GM12878 (cell line): ENCODE data around the gene DMBX1. TPM values are rescaled to one million over a fixed set of nuclear protein-coding genes. Genes with fewer than 3 reads are reported as not detected.

ENCODE experiments used
- ATAC-seq: fragments of 200-7000 bp; cut with Tn5 transposase; 3 replicates; pipeline ENCODE4 v1.9.1; 2020; ENCODE audit warnings: mild to moderate bottlenecking, moderate library complexity
- BruUV-seq: library from RNA; stranded (reverse); fragments of 400-500 nt; replicated peaks from 2 replicates; lab custom pipeline; 2021; lab: Mats Ljungman, UMichigan
- CTCF ChIA-PET: fragments of 300-600 bp; sonication (Branson Sonifier 250); formaldehyde crosslinking; extraction: SDS; loops from one replicate; lab custom pipeline; 2021; ENCODE audit warnings: inconsistent platforms; lab: Yijun Ruan, JAX
- POLR2A ChIA-PET: fragments of 350-600 bp; formaldehyde crosslinking; extraction: SDS; loops from one replicate; lab custom pipeline; 2021; ENCODE audit warnings: inconsistent platforms; lab: Charles Lee
- RAD21 ChIA-PET: fragments of 300-600 bp; sonication (Branson Sonifier 250); formaldehyde crosslinking; loops from one replicate; lab custom pipeline; 2023; ENCODE audit warnings: antibody characterized with exemption; ENCODE audit not compliant: unreplicated experiment; lab: Charles Lee
- SMC1A ChIA-PET: fragments of 300-600 bp; sonication (Branson Sonifier 250); formaldehyde crosslinking; loops from one replicate; lab custom pipeline; 2023; ENCODE audit not compliant: unreplicated experiment, uncharacterized antibody; lab: Charles Lee
- DNase-seq: peaks from one replicate; pipeline ENCODE4 v3.0.0-alpha.2; 2011; ENCODE audit warnings: low read depth, low spot score
- FAIRE-seq: peaks from 3 replicates; lab custom pipeline; 2011; peaks lifted over from hg19 to GRCh38; lab: Jason Lieb, UNC
- H2AFZ ChIP-seq: 2 replicates; pipeline ENCODE4 v1.6.0; 2011; ENCODE audit warnings: low read depth, low read length, control low read depth; ENCODE audit not compliant: control insufficient read depth
- H3K27ac ChIP-seq: 2 replicates; pipeline ENCODE4 v1.5.1; 2011; ENCODE audit warnings: control low read depth; ENCODE audit not compliant: control insufficient read depth, insufficient read depth
- H3K27me3 ChIP-seq, 2 experiments: replicated peaks in 1 of 2; 2 replicates each; pipeline versions ENCODE4 v1.6.0 to v1.6.1; 2011; ENCODE audit warnings: low read length in 1 of 2; ENCODE audit not compliant: control insufficient read depth in 2 of 2, insufficient read depth in 2 of 2
- H3K36me3 ChIP-seq, 2 experiments: 2 replicates each; pipeline ENCODE4 v1.5.1; 2011; ENCODE audit warnings: low read length in 1 of 2; ENCODE audit not compliant: control insufficient read depth in 2 of 2, insufficient read depth in 2 of 2
- H3K4me1 ChIP-seq: 2 replicates; pipeline ENCODE4 v1.6.1; 2011; ENCODE audit warnings: mild to moderate bottlenecking, low read length, moderate library complexity, mixed read lengths; ENCODE audit not compliant: control insufficient read depth, insufficient read depth
- H3K4me2 ChIP-seq: 2 replicates; pipeline ENCODE4 v1.6.0; 2011; ENCODE audit warnings: control low read depth; ENCODE audit not compliant: control insufficient read depth, insufficient read depth
- H3K4me3 ChIP-seq: fragments of 200-600 bp; sonication (generic); 2 replicates; pipeline ENCODE4 v1.5.1; 2016
- H3K79me2 ChIP-seq: 2 replicates; pipeline ENCODE4 v1.6.0; 2011; ENCODE audit warnings: low read length; ENCODE audit not compliant: control insufficient read depth, insufficient read depth
- H3K9ac ChIP-seq: 2 replicates; pipeline ENCODE4 v1.8.0; 2011; ENCODE audit warnings: low read length, control low read depth, mixed read lengths; ENCODE audit not compliant: control insufficient read depth, insufficient read depth
- H3K9me3 ChIP-seq: replicated peaks from 3 replicates; pipeline ENCODE4 v1.5.1; 2011; ENCODE audit warnings: mild to moderate bottlenecking, low read length; ENCODE audit not compliant: control insufficient read depth, insufficient read depth
- H4K20me1 ChIP-seq: 2 replicates; pipeline ENCODE4 v1.6.0; 2011; ENCODE audit not compliant: control insufficient read depth, insufficient read depth
- ATF3 ChIP-seq: IDR thresholded peaks from 2 replicates; pipeline ENCODE4 v1.6.1; 2011; ENCODE audit warnings: low read depth, mild to moderate bottlenecking, low read length, moderate library complexity, borderline replicate concordance; ENCODE audit errors: extremely low read depth
- BHLHE40 ChIP-seq, 2 experiments: fragments of 450-650 bp in 1 of 2; IDR thresholded peaks; 2 replicates each; pipeline ENCODE4 v1.6.1; 2011 to 2017; ENCODE audit warnings: low read depth in 2 of 2, borderline replicate concordance in 1 of 2, improper control_type of control experiment in 1 of 2, low read length in 1 of 2, mild to moderate bottlenecking in 1 of 2
- BRCA1 ChIP-seq: IDR thresholded peaks from 2 replicates; pipeline ENCODE4 v1.6.1; 2011; ENCODE audit warnings: low read depth, low read length, improper control_type of control experiment
- E4F1 ChIP-seq: fragments of 450-650 bp; IDR thresholded peaks from 2 replicates; pipeline ENCODE4 v1.6.1; 2018; ENCODE audit warnings: borderline replicate concordance, mild to moderate bottlenecking; ENCODE audit not compliant: partially characterized antibody
- EED ChIP-seq: sonication (generic); IDR thresholded peaks from 2 replicates; pipeline ENCODE4 v1.6.1; 2016; ENCODE audit warnings: antibody characterized with exemption, low read depth
- HDGF ChIP-seq: fragments of 450-650 bp; IDR thresholded peaks from 2 replicates; pipeline ENCODE4 v1.6.1; 2016; ENCODE audit warnings: antibody characterized with exemption
- KAT2A ChIP-seq: conservative IDR thresholded peaks from 2 replicates; pipeline ENCODE4 v1.6.1; 2011; ENCODE audit warnings: low read depth, low read length; ENCODE audit not compliant: control insufficient read depth
- NFXL1 ChIP-seq: fragments of 450-650 bp; IDR thresholded peaks from 2 replicates; pipeline ENCODE4 v1.6.1; 2017; ENCODE audit warnings: antibody characterized with exemption, mild to moderate bottlenecking, borderline replicate concordance
- PAX5 ChIP-seq: IDR thresholded peaks from 2 replicates; pipeline ENCODE4 v1.6.1; 2011; ENCODE audit warnings: low read depth, low read length, borderline replicate concordance
- SKIL ChIP-seq: fragments of 450-650 bp; IDR thresholded peaks from 2 replicates; pipeline ENCODE4 v1.6.1; 2017; ENCODE audit warnings: mild to moderate bottlenecking, low read depth, inconsistent platforms; ENCODE audit not compliant: poor library complexity, severe bottlenecking
- SMAD1 ChIP-seq: fragments of 450-650 bp; IDR thresholded peaks from 2 replicates; pipeline ENCODE4 v1.6.1; 2018; ENCODE audit warnings: mild to moderate bottlenecking, low read depth; ENCODE audit not compliant: partially characterized antibody
- TBL1XR1 ChIP-seq: IDR thresholded peaks from 2 replicates; pipeline ENCODE4 v1.6.1; 2012; ENCODE audit warnings: low read depth, low read length, improper control_type of control experiment
- ZBED1 ChIP-seq: IDR thresholded peaks from 2 replicates; pipeline ENCODE4 v1.6.1; 2016; ENCODE audit warnings: borderline replicate concordance
- ZNF207 ChIP-seq: fragments of 450-650 bp; IDR thresholded peaks from 2 replicates; pipeline ENCODE4 v1.6.1; 2014; ENCODE audit warnings: antibody characterized with exemption, mild to moderate bottlenecking, borderline replicate concordance
- WGBS: methylation state at CpG from one replicate; pipeline ENCODE4 v1.1.6; 2016; ENCODE audit warnings: low lambda C conversion rate; ENCODE audit not compliant: insufficient replicate concordance, insufficient coverage; ENCODE audit errors: missing lambda C conversion rate; 5-methylcytosine and 5-hydroxymethylcytosine counted together
- in situ Hi-C: fragments of 300-500 bp; cut with MboI; formaldehyde crosslinking; loops from 9 replicates; pipeline ENCODE4 v1.14.3; 2018; ENCODE audit warnings: mixed read lengths
- intact Hi-C: fragments of 100-400 bp; cut with micrococcal nuclease; formaldehyde crosslinking; loops from one replicate; pipeline ENCODE4 v1.14.2; 2022; ENCODE audit not compliant: unreplicated experiment
- polyA plus RNA-seq, 11 experiments: library from polyadenylated mRNA; depleted of rRNA in 4 of 11; unstranded in 6 of 11; stranded (reverse) in 5 of 11; fragments of >200 nt; fragmentation: Nextera tagmentation in 4 of 11; fragmentation: Illumina TruSeq in 1 of 11; extraction: Ambion mirVana in 4 of 11; extraction: Trizol in 1 of 11; gene quantifications; 1 replicate in 1 of 11; 2 replicates in 10 of 11; pipeline versions ENCODE4 v1.2.1 to v1.2.3, GENCODE V29; 2011 to 2016; ENCODE audit warnings: inconsistent platforms in 2 of 11, missing spikeins in 2 of 11, low read depth in 1 of 11
- total RNA-seq, 4 experiments: library from RNA; depleted of rRNA in 3 of 4; stranded (reverse); fragments of >200 nt in 3 of 4; fragmentation: Illumina TruSeq in 1 of 4; extraction: Trizol in 1 of 4; gene quantifications; 2 replicates each; pipeline versions ENCODE4 v1.2.1 to v1.2.3, GENCODE V29; 2013 to 2021

Gene DMBX1
- total and polyA plus RNA-seq, 10 of the 15 experiments (the other 5 are each of a cell fraction or from before 2014, with no cell fraction given): 0.03 TPM; not detected in 9

GRCh38 chr1:46472498-46473181 is 17.0 kb upstream of the DMBX1 start (continued):
- no peak for TF ChIP-seq ATF3

- ChIA-PET CTCF (interaction anchor here (1.6 to 7.8 kb wide), 2 partner anchors 55 to 57 kb away, joined by 3 to 93 read pairs; no protein-coding TSS in a partner anchor), RAD21 (interaction anchor here (0.6 kb wide), 1 partner anchor 1388 kb away, joined by 3 read pairs; no protein-coding TSS in a partner anchor), SMC1A (no interaction called here), POLR2A (no interaction called here)
- ATAC-seq: no peak
- Histone ChIP-seq H3K4me3 (no peak overlapping the region), H2AFZ (no peak overlapping the region), H4K20me1 (no peaks in the 10 kb centered on the region), H3K9ac (no peak overlapping the region), H3K4me1 (no peaks in the 10 kb centered on the region), H3K9me3 (no peaks in the 10 kb centered on the region), H3K36me3 (no peaks in the 10 kb centered on the region), H3K79me2 (no peaks in the 10 kb centered on the region), H3K27ac (no peak overlapping the region), H3K4me2 (no peak overlapping the region), H3K27me3 (peaks cover 2 to 9% of the 10 kb centered on the region in 2 experiments; a peak in 3 of 4 replicates)
- intact Hi-C loops: no loop called here
- no peak for FAIRE-seq
- DNase-seq: no peak
- 22% methylated on average over 4 of the region's 4 CpGs for WGBS
- no TSS peak for BruUV-seq
- in situ Hi-C loops: no loop called here
- TF ChIP-seq HDGF: no peak
- no peak for TF ChIP-seq TBL1XR1
- TF ChIP-seq E4F1: no peak
- no peak for TF ChIP-seq EED
- no peak for TF ChIP-seq SMAD1
- TF ChIP-seq PAX5: no peak
- TF ChIP-seq SKIL: no peak
- no peak for TF ChIP-seq NFXL1
- no peak for TF ChIP-seq KAT2A
- no peak for TF ChIP-seq BHLHE40 (IDR thresholded peaks at IDR 0.05; ENCODE audit: borderline replicate concordance in 1 of 2, low read depth in 2 of 2, low read length in 1 of 2)
- no peak for TF ChIP-seq ZNF207
- no peak for TF ChIP-seq BRCA1
- no peak for TF ChIP-seq ZBED1
Observed at GRCh38 chr1:46473991-46474390, 15.6 kb upstream of the DMBX1 start.
